BJ (cell line): ENCODE data around the gene GCNT2. TPM values are rescaled to one million over a fixed set of nuclear protein-coding genes. Genes with fewer than 3 reads are reported as not detected.
"Not testable (repeated sequence)": the region's sequence is repeated elsewhere in the genome, so short reads cannot be mapped to it uniquely, and the experiment has no call there.

Experiments
- CTCF ChIA-PET: fragments of 350-600 bp; formaldehyde crosslinking; extraction: SDS; loops from one replicate; lab custom pipeline; 2021; ENCODE audit warnings: antibody characterized with exemption, inconsistent platforms; lab: Yijun Ruan, JAX
- POLR2A ChIA-PET: fragments of 300-600 bp; sonication (Branson Sonifier 250); formaldehyde crosslinking; extraction: SDS; loops from one replicate; lab custom pipeline; 2021; ENCODE audit warnings: antibody characterized with exemption; lab: Charles Lee
- DNase-seq: peaks from one replicate; pipeline ENCODE4 v3.0.0-alpha.2; 2011; ENCODE audit warnings: low read depth
- H3K27me3 ChIP-seq: 2 replicates; pipeline ENCODE4 v1.6.0; 2011; ENCODE audit warnings: low read length; ENCODE audit not compliant: control insufficient read depth, insufficient read depth
- H3K36me3 ChIP-seq: 2 replicates; pipeline ENCODE4 v1.5.1; 2011; ENCODE audit warnings: low read length; ENCODE audit not compliant: control insufficient read depth, insufficient read depth
- H3K4me3 ChIP-seq: 2 replicates; pipeline ENCODE4 v1.5.1; 2011; ENCODE audit warnings: low read depth, mild to moderate bottlenecking, control low read depth, low read length
- CTCF ChIP-seq: IDR thresholded peaks from 2 replicates; pipeline ENCODE4 v1.5.1; 2011; ENCODE audit warnings: low read depth, mild to moderate bottlenecking, control low read depth, inconsistent platforms, low read length, moderate library complexity; ENCODE audit not compliant: insufficient read depth
- polyA plus RNA-seq: library from polyadenylated mRNA; depleted of rRNA; stranded (reverse); fragments of >200 nt; gene quantifications from 2 replicates; pipeline ENCODE4 v1.2.3, GENCODE V29; 2011

GCNT2 gene
- polyA plus RNA-seq, 1 experiment, result 0.04 TPM

- Histone ChIP-seq H3K27me3 (no peaks in the 10 kb centered on the region), H3K36me3 (no peaks in the 10 kb centered on the region), H3K4me3 (no peak overlapping the region)
- no peak for DNase-seq
- no peak for TF ChIP-seq CTCF
- CTCF ChIA-PET, result no interaction called here
- POLR2A ChIA-PET, result no interaction called here
Measured at GRCh38 chr6:10595731-10596664, 74.8 kb downstream of the GCNT2 start.

- ChIA-PET POLR2A (no interaction called here), CTCF (no interaction called here)
- TF ChIP-seq CTCF, result no peak
- DNase-seq, result no peak
- Histone ChIP-seq H3K27me3 (no peaks in the 10 kb centered on the region), H3K36me3 (no peaks in the 10 kb centered on the region), H3K4me3 (no peak overlapping the region)
Measured at GRCh38 chr6:10597499-10598001, 76.4 kb downstream of the GCNT2 start.

GRCh38 chr6:10598084-10598960, 77.2 kb downstream of the GCNT2 start:
- DNase-seq, result no peak
- H3K4me3 ChIP-seq, result no peak overlapping the region
- H3K36me3 ChIP-seq, result no peaks in the 10 kb centered on the region
- POLR2A ChIA-PET, result no interaction called here
- CTCF ChIA-PET, result no interaction called here
- TF ChIP-seq CTCF, result no peak
- no peaks in the 10 kb centered on the region for H3K27me3 ChIP-seq

GRCh38 chr6:10599046-10599445, 77.9 kb downstream of the GCNT2 start:
- POLR2A ChIA-PET, result interaction anchor here (0.7 kb wide), 1 partner anchor 11 kb away, joined by 3 read pairs; no protein-coding TSS in a partner anchor
- Histone ChIP-seq H3K4me3 (no peak overlapping the region), H3K27me3 (no peaks in the 10 kb centered on the region), H3K36me3 (no peaks in the 10 kb centered on the region)
- CTCF ChIA-PET, result no interaction called here
- DNase-seq, result no peak
- TF ChIP-seq CTCF, result no peak

GRCh38 chr6:10600681-10601080, 79.5 kb downstream of the GCNT2 start:
- CTCF ChIA-PET, H3K4me3 ChIP-seq, H3K27me3 ChIP-seq, DNase-seq, H3K36me3 ChIP-seq, POLR2A ChIA-PET: not testable (repeated sequence)
